Colonic mucosa (tissue), 4 donors: ENCODE results near the gene TPM3. TPM values are rescaled to one million over a fixed set of nuclear protein-coding genes. Genes with fewer than 3 reads are reported as not detected.

Source experiments
- DNase-seq: peaks from one replicate; pipeline ENCODE4 v3.0.0-alpha.2; 2020
- H3K27ac ChIP-seq: fragments of 200-600 bp; one replicate; pipeline ENCODE4 v1.8.0; 2021
- H3K27me3 ChIP-seq: fragments of 200-600 bp; one replicate; pipeline ENCODE4 v1.8.0; 2021
- H3K36me3 ChIP-seq: fragments of 200-600 bp; one replicate; pipeline ENCODE4 v1.8.0; 2021
- H3K4me1 ChIP-seq: fragments of 200-600 bp; one replicate; pipeline ENCODE4 v1.8.0; 2021; ENCODE audit warnings: mild to moderate bottlenecking
- H3K4me3 ChIP-seq: fragments of 200-600 bp; one replicate; pipeline ENCODE4 v1.8.0; 2021
- H3K9ac ChIP-seq, 2 donors: one replicate each; pipeline ENCODE4 v1.7.0; 2013; ENCODE audit warnings: control low read depth in 2 of 2, low read depth in 2 of 2, low read length in 2 of 2
- H3K9me3 ChIP-seq: fragments of 200-600 bp; one replicate; pipeline ENCODE4 v1.8.0; 2021
- CTCF ChIP-seq: fragments of 200-600 bp; IDR thresholded peaks from one replicate; pipeline ENCODE4 v1.8.0; 2022; ENCODE audit warnings: antibody characterized with exemption, mild to moderate bottlenecking
- intact Hi-C: fragments of 100-400 bp; cut with DNase I; formaldehyde crosslinking; loops from one replicate; pipeline ENCODE4 v1.14.1; 2022
- total RNA-seq, 2 donors: library from RNA; stranded (reverse); fragmentation: NEBNext Ultra II Directional in 1 of 2; extraction: Animal tissue kit (Norgen Biotek cat#: 25700) in 1 of 2; gene quantifications; one replicate each; pipeline ENCODE4 v1.2.1, GENCODE V29; 2021
- donor health status: healthy.
- donor health status: DM: no; HTN: no; CAD: no.
- donor health status: DM: no; HTN: no; CAD: no.

Gene TPM3
- total RNA-seq, 2 donors from 2014 or later, result 502 to 757 TPM

GRCh38 chr1:154171880-154172279 lies 20.0 kb downstream of the TPM3 start:
- DNase-seq, result no peak
- TF ChIP-seq CTCF, result no peak
- H3K4me3 ChIP-seq, result no peak overlapping the region
- H3K9ac ChIP-seq, result no peak overlapping the region
- no peaks in the 10 kb centered on the region for H3K27me3 ChIP-seq
- peaks cover 47% of the 10 kb centered on the region for H3K36me3 ChIP-seq
- no peaks in the 10 kb centered on the region for H3K9me3 ChIP-seq
- H3K4me1 ChIP-seq, result peaks cover under 1% of the 10 kb centered on the region
- H3K27ac ChIP-seq, result no peak overlapping the region
- intact Hi-C loops, result no loop called here

GRCh38 chr1:154171223-154171583 lies 20.7 kb downstream of the TPM3 start:
- peaks cover 50% of the 10 kb centered on the region for H3K36me3 ChIP-seq
- no peak for TF ChIP-seq CTCF
- intact Hi-C loops, result no loop called here
- H3K27me3 ChIP-seq, result no peaks in the 10 kb centered on the region
- DNase-seq, result no peak
- no peak overlapping the region for H3K4me3 ChIP-seq
- no peak overlapping the region for H3K27ac ChIP-seq
- no peak overlapping the region for H3K9ac ChIP-seq
- H3K9me3 ChIP-seq, result no peaks in the 10 kb centered on the region
- H3K4me1 ChIP-seq, result no peaks in the 10 kb centered on the region

- intact Hi-C loops, result no loop called here
- Histone ChIP-seq H3K4me1 (no peaks in the 10 kb centered on the region), H3K9me3 (no peaks in the 10 kb centered on the region), H3K9ac (no peak overlapping the region), H3K27ac (no peak overlapping the region), H3K27me3 (no peaks in the 10 kb centered on the region), H3K36me3 (peaks cover 52% of the 10 kb centered on the region), H3K4me3 (no peak overlapping the region)
- TF ChIP-seq CTCF, result no peak
- no peak for DNase-seq
Observed at GRCh38 chr1:154170547-154171222, 21.2 kb downstream of the TPM3 start.

GRCh38 chr1:154167461-154167860 lies 24.4 kb downstream of the TPM3 start:
- Histone ChIP-seq H3K36me3 (peaks cover 48% of the 10 kb centered on the region), H3K9ac (no peak overlapping the region), H3K4me1 (no peaks in the 10 kb centered on the region), H3K4me3 (no peak overlapping the region), H3K9me3 (no peaks in the 10 kb centered on the region), H3K27ac (no peak overlapping the region), H3K27me3 (no peaks in the 10 kb centered on the region)
- TF ChIP-seq CTCF, result no peak
- no peak for DNase-seq
- intact Hi-C loops, result no loop called here

- H3K4me1 ChIP-seq, result no peaks in the 10 kb centered on the region
- TF ChIP-seq CTCF, result no peak
- H3K9ac ChIP-seq, result no peak overlapping the region
- no peak for DNase-seq
- no peaks in the 10 kb centered on the region for H3K27me3 ChIP-seq
- H3K9me3 ChIP-seq, result no peaks in the 10 kb centered on the region
- H3K27ac ChIP-seq, result no peak overlapping the region
- H3K4me3 ChIP-seq, result no peak overlapping the region
- H3K36me3 ChIP-seq, result peaks cover 35% of the 10 kb centered on the region
- intact Hi-C loops, result no loop called here
Observed at GRCh38 chr1:154166207-154166606, 25.7 kb downstream of the TPM3 start.
